MM.1S (cell line): Measurements from ENCODE around the gene PREX1.

Experiments
- DNase-seq: peaks from one replicate; pipeline ENCODE4 v3.0.0-alpha.2; 2015
- H2AFZ ChIP-seq: fragments of 300-600 bp; sonication (generic); 2 replicates; pipeline ENCODE4 v1.6.0; 2016; ENCODE audit warnings: antibody characterized with exemption, low read length
- H3F3A ChIP-seq: fragments of 300-600 bp; sonication (generic); 2 replicates; pipeline ENCODE4 v1.6.1; 2016; ENCODE audit warnings: mild to moderate bottlenecking, antibody characterized with exemption, low read length, moderate library complexity, mixed read lengths; ENCODE audit not compliant: insufficient read depth
- H3K27ac ChIP-seq: fragments of 300-600 bp; sonication (generic); 2 replicates; pipeline ENCODE4 v1.5.1; 2016; ENCODE audit warnings: mild to moderate bottlenecking, low read length
- H3K27me3 ChIP-seq: fragments of 300-600 bp; sonication (generic); replicated peaks from 2 replicates; pipeline ENCODE4 v1.6.0; 2016; ENCODE audit warnings: low read length; ENCODE audit not compliant: insufficient read depth
- H3K36me3 ChIP-seq: fragments of 300-600 bp; sonication (generic); replicated peaks from 2 replicates; pipeline ENCODE4 v1.6.1; 2016; ENCODE audit warnings: mild to moderate bottlenecking, low read length, mixed read lengths; ENCODE audit not compliant: insufficient read depth
- H3K4me1 ChIP-seq: fragments of 300-600 bp; sonication (generic); 2 replicates; pipeline ENCODE4 v1.6.1; 2016; ENCODE audit warnings: low read length, mixed read lengths
- H3K4me2 ChIP-seq: fragments of 300-600 bp; sonication (generic); 2 replicates; pipeline ENCODE4 v1.6.0; 2016; ENCODE audit warnings: low read depth, low read length
- H3K4me3 ChIP-seq: fragments of 300-600 bp; sonication (generic); 2 replicates; pipeline ENCODE4 v1.5.1; 2016; ENCODE audit warnings: low read length, mixed read lengths
- H3K79me2 ChIP-seq: fragments of 300-600 bp; sonication (generic); 2 replicates; pipeline ENCODE4 v1.6.1; 2016; ENCODE audit warnings: mixed run types, low read length, mixed read lengths
- H3K9ac ChIP-seq: fragments of 300-600 bp; sonication (generic); 2 replicates; pipeline ENCODE4 v1.6.1; 2016; ENCODE audit warnings: low read length, mixed read lengths
- H3K9me2 ChIP-seq: fragments of 300-600 bp; sonication (generic); replicated peaks from 2 replicates; pipeline ENCODE4 v1.6.1; 2016; ENCODE audit warnings: mild to moderate bottlenecking, low read length, mixed read lengths; ENCODE audit not compliant: insufficient read depth
- H3K9me3 ChIP-seq: fragments of 300-600 bp; sonication (generic); replicated peaks from 2 replicates; pipeline ENCODE4 v1.6.1; 2016; ENCODE audit warnings: mild to moderate bottlenecking, low read length, mixed read lengths; ENCODE audit not compliant: insufficient read depth
- H4K20me1 ChIP-seq: fragments of 300-600 bp; sonication (generic); 2 replicates; pipeline ENCODE4 v1.6.1; 2016; ENCODE audit warnings: mild to moderate bottlenecking, low read length, moderate library complexity, mixed read lengths; ENCODE audit not compliant: insufficient read depth
- EZH2 ChIP-seq: fragments of 300-600 bp; sonication (generic); optimal IDR thresholded peaks from 2 replicates; pipeline ENCODE3; 2017; ENCODE audit warnings: low read depth, mild to moderate bottlenecking, antibody characterized with exemption, low read length, mixed read lengths
- EZH2phosphoT487 ChIP-seq: fragments of 300-600 bp; sonication (generic); IDR thresholded peaks from 2 replicates; pipeline ENCODE4 v1.6.1; 2018; ENCODE audit warnings: antibody characterized with exemption, low read length
- TF ChIP-seq, protein P1 (sequence below): fragments of 300-600 bp; sonication (generic); IDR thresholded peaks from 2 replicates; pipeline ENCODE4 v1.5.1; 2016; ENCODE audit warnings: antibody characterized with exemption, low read length, mixed read lengths

The PREX1 gene

DNA sequence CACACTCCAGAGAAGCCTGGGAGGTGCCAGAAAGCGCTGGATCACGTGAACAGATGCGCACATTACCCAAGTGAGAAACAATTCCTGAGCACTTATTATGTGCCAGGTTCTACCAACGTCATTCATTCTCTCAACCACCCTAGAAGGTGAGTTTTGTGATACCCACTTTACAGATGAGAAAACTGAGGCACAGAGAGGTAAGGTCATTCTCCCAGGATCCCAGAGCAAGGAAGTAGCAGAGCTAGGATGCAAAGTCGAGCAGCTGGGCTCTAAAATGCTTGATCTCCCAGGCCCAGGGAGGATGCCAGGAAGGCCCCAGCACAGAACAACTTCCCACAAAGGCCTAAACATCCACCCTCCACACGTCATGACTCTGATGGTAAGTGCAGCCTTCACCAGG, 85.6 kb downstream of the PREX1 start:
- H3K4me1 ChIP-seq = no peaks in the 10 kb centered on the region

DNA sequence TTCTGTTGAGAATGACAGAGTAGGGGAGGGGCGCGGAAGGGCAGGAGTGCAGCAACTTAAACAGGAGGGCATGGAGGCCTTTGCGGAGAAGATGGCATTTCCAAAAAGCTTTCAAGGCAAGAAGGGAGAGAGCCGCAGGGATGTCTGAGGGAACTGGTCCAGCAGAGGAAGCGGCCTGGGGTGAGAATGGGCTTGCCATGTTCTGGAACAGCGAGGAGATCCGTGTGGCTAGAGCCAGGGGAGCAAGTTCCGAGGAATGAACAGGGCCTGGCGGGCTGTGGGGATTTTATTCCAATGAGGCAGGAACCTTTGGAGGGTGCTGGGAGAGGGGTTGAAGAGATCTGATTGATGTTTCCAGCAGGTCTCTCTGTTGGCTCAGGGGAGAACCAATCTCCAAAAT, 86.1 kb downstream of the PREX1 start:
- H3K79me2 ChIP-seq = no peaks in the 10 kb centered on the region
- H3K4me2 ChIP-seq = no peak overlapping the region
- no peaks in the 10 kb centered on the region for H3K27me3 ChIP-seq
- no peaks in the 10 kb centered on the region for H3K9me3 ChIP-seq
- H3K27ac ChIP-seq = no peak overlapping the region
- no peak overlapping the region for H3K9ac ChIP-seq
- H3K36me3 ChIP-seq = no peaks in the 10 kb centered on the region
- no peaks in the 10 kb centered on the region for H3K9me2 ChIP-seq
- no peaks in the 10 kb centered on the region for H4K20me1 ChIP-seq
- no peak overlapping the region for H2AFZ ChIP-seq
- TF ChIP-seq EZH2phosphoT487 (no peak), EZH2 (no peak)
- TF ChIP-seq, protein P1, sequence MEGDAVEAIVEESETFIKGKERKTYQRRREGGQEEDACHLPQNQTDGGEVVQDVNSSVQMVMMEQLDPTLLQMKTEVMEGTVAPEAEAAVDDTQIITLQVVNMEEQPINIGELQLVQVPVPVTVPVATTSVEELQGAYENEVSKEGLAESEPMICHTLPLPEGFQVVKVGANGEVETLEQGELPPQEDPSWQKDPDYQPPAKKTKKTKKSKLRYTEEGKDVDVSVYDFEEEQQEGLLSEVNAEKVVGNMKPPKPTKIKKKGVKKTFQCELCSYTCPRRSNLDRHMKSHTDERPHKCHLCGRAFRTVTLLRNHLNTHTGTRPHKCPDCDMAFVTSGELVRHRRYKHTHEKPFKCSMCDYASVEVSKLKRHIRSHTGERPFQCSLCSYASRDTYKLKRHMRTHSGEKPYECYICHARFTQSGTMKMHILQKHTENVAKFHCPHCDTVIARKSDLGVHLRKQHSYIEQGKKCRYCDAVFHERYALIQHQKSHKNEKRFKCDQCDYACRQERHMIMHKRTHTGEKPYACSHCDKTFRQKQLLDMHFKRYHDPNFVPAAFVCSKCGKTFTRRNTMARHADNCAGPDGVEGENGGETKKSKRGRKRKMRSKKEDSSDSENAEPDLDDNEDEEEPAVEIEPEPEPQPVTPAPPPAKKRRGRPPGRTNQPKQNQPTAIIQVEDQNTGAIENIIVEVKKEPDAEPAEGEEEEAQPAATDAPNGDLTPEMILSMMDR = no peak
- H3K4me3 ChIP-seq = no peak overlapping the region
- no peaks in the 10 kb centered on the region for H3F3A ChIP-seq
- no peak for DNase-seq
- H3K4me1 ChIP-seq = no peaks in the 10 kb centered on the region

More for the DNA sequence above, 85.6 kb downstream of the PREX1 start:
- Histone ChIP-seq H3K27me3 (no peaks in the 10 kb centered on the region), H4K20me1 (no peaks in the 10 kb centered on the region), H3K27ac (no peak overlapping the region), H3K4me2 (no peak overlapping the region), H2AFZ (no peak overlapping the region), H3K9ac (no peak overlapping the region), H3K79me2 (no peaks in the 10 kb centered on the region), H3F3A (no peaks in the 10 kb centered on the region), H3K36me3 (no peaks in the 10 kb centered on the region), H3K9me3 (no peaks in the 10 kb centered on the region), H3K9me2 (no peaks in the 10 kb centered on the region), H3K4me3 (no peak overlapping the region)
- DNase-seq = no peak
- TF ChIP-seq, protein P1 = no peak
- TF ChIP-seq EZH2phosphoT487 = no peak

DNA sequence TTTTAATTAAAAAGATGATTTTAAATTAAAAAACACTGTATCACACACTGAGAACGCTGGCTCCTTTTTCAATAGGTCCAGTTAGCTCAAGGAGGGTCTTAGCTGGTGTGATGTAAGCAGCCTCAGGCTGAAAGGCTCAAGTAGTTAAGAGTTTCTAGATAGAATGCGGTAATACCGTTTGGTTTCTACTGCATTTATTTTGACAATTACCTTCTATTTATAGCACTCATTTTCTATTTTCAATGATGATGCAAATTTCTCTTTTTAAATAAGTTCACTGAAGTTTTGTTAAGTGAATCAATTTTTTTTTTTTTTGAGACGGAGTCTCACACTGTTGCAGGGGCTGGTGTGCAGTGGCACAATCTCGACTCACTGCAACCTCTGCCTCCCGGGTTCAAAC, 87.1 kb downstream of the PREX1 start:
- no peak overlapping the region for H3K9ac ChIP-seq
- H3K36me3 ChIP-seq = no peaks in the 10 kb centered on the region
- DNase-seq = no peak
- H2AFZ ChIP-seq = no peak overlapping the region
- no peaks in the 10 kb centered on the region for H3K79me2 ChIP-seq
- no peaks in the 10 kb centered on the region for H3K27me3 ChIP-seq
- H3K4me1 ChIP-seq = no peaks in the 10 kb centered on the region
- no peaks in the 10 kb centered on the region for H3F3A ChIP-seq
- H4K20me1 ChIP-seq = no peaks in the 10 kb centered on the region
- H3K4me3 ChIP-seq = no peak overlapping the region
- no peaks in the 10 kb centered on the region for H3K9me2 ChIP-seq
- TF ChIP-seq, protein P1 = no peak
- TF ChIP-seq EZH2phosphoT487 = no peak
- no peak for TF ChIP-seq EZH2
- H3K27ac ChIP-seq = no peak overlapping the region
- H3K9me3 ChIP-seq = no peaks in the 10 kb centered on the region
- H3K4me2 ChIP-seq = no peak overlapping the region

- Histone ChIP-seq H3K27ac (no peak overlapping the region), H3K9ac (no peak overlapping the region), H2AFZ (no peak overlapping the region), H3K4me1 (no peaks in the 10 kb centered on the region), H3K9me2 (no peaks in the 10 kb centered on the region), H3K4me3 (no peak overlapping the region), H3K9me3 (no peaks in the 10 kb centered on the region), H3K4me2 (no peak overlapping the region), H3K36me3 (no peaks in the 10 kb centered on the region), H3F3A (no peaks in the 10 kb centered on the region), H4K20me1 (no peaks in the 10 kb centered on the region), H3K79me2 (no peaks in the 10 kb centered on the region), H3K27me3 (no peaks in the 10 kb centered on the region)
- no peak for DNase-seq
- TF ChIP-seq EZH2 (no peak), EZH2phosphoT487 (no peak)
Measured at GRCh38 chr20:48740292-48740649, 87.5 kb downstream of the PREX1 start.
